WTC11 (cell line): Measurements from ENCODE around the gene ABCC2. TPM values are rescaled to one million over a fixed set of nuclear protein-coding genes. Genes with fewer than 3 reads are reported as not detected.

Experiments used
- ATAC-seq: fragments of 200-7000 bp; cut with Tn5 transposase; 2 replicates; pipeline ENCODE4 v1.10.0; 2021; ENCODE audit warnings: mild to moderate bottlenecking, moderate library complexity
- CTCF ChIA-PET: fragments of 300-600 bp; sonication (Branson Sonifier 250); formaldehyde crosslinking; loops from one replicate; lab custom pipeline; 2021; ENCODE audit warnings: antibody characterized with exemption; lab: Charles Lee
- POLR2A ChIA-PET: fragments of 350-600 bp; sonication (Branson Sonifier 250); formaldehyde crosslinking; loops from one replicate; lab custom pipeline; 2021; ENCODE audit warnings: antibody characterized with exemption; lab: Charles Lee
- DNase-seq: peaks from one replicate; pipeline ENCODE4 v3.0.0; 2021; ENCODE audit warnings: low spot score
- H3K27ac Mint-ChIP-seq: 2 replicates; pipeline ENCODE4 v1.8.0; 2021; ENCODE audit warnings: mixed read lengths
- H3K27me3 Mint-ChIP-seq: 2 replicates; pipeline ENCODE4 v1.8.0; 2021; ENCODE audit warnings: low read depth, mild to moderate bottlenecking, moderate library complexity, mixed read lengths
- H3K36me3 Mint-ChIP-seq: 2 replicates; pipeline ENCODE4 v1.8.0; 2021; ENCODE audit warnings: mixed read lengths
- H3K4me1 Mint-ChIP-seq: 2 replicates; pipeline ENCODE4 v1.8.0; 2022; ENCODE audit warnings: mixed read lengths
- H3K4me3 Mint-ChIP-seq: 2 replicates; pipeline ENCODE4 v1.8.0; 2021; ENCODE audit warnings: mild to moderate bottlenecking, moderate library complexity, mixed read lengths
- H3K9me3 Mint-ChIP-seq: 2 replicates; pipeline ENCODE4 v1.8.0; 2021; ENCODE audit warnings: mixed read lengths
- ATF3 ChIP-seq: sonication (generic); formaldehyde crosslinking; conservative IDR thresholded peaks from 2 replicates; pipeline ENCODE4 v1.8.1; 2022; ENCODE audit warnings: mild to moderate bottlenecking, missing genetic modification reagents
- CREB1 ChIP-seq: sonication (generic); formaldehyde crosslinking; IDR thresholded peaks from 2 replicates; pipeline ENCODE4 v1.8.0; 2023; ENCODE audit warnings: mild to moderate bottlenecking, missing genetic modification reagents
- E2F1 ChIP-seq: sonication (generic); formaldehyde crosslinking; IDR thresholded peaks from 2 replicates; pipeline ENCODE4 v1.8.0; 2022; ENCODE audit warnings: mild to moderate bottlenecking, missing genetic modification reagents
- ELF4 ChIP-seq: sonication (generic); formaldehyde crosslinking; IDR thresholded peaks from 2 replicates; pipeline ENCODE4 v1.8.1; 2022; ENCODE audit warnings: low read depth, mild to moderate bottlenecking, moderate library complexity, missing genetic modification reagents
- EMX1 ChIP-seq: fragments of 250-450 bp; sonication (Bioruptor Pico); IDR thresholded peaks from 2 replicates; pipeline ENCODE4 v1.8.0; 2021; ENCODE audit warnings: mild to moderate bottlenecking
- FOXK1 ChIP-seq: sonication (generic); formaldehyde crosslinking; IDR thresholded peaks from 2 replicates; pipeline ENCODE4 v1.8.0; 2022; ENCODE audit warnings: mild to moderate bottlenecking, moderate library complexity, missing genetic modification reagents
- HMGA2 ChIP-seq: fragments of 250-450 bp; sonication (Bioruptor Pico); IDR thresholded peaks from 2 replicates; pipeline ENCODE4 v1.4.0; 2021; ENCODE audit warnings: mild to moderate bottlenecking, moderate library complexity
- JUN ChIP-seq: sonication (generic); formaldehyde crosslinking; IDR thresholded peaks from 2 replicates; pipeline ENCODE4 v1.8.0; 2023; ENCODE audit warnings: mild to moderate bottlenecking, missing genetic modification reagents
- MLX ChIP-seq: sonication (generic); formaldehyde crosslinking; IDR thresholded peaks from 2 replicates; pipeline ENCODE4 v1.8.1; 2023; ENCODE audit warnings: mild to moderate bottlenecking, missing genetic modification reagents, moderate library complexity
- NR1H2 ChIP-seq: sonication (generic); formaldehyde crosslinking; IDR thresholded peaks from 2 replicates; pipeline ENCODE4 v1.9.0; 2021; ENCODE audit warnings: mild to moderate bottlenecking, moderate library complexity, missing genetic modification reagents
- NR2C2 ChIP-seq: sonication (generic); formaldehyde crosslinking; IDR thresholded peaks from 2 replicates; pipeline ENCODE4 v1.8.0; 2022; ENCODE audit warnings: mild to moderate bottlenecking, missing genetic modification reagents
- PREB ChIP-seq: sonication (generic); formaldehyde crosslinking; IDR thresholded peaks from 2 replicates; pipeline ENCODE4 v1.8.1; 2022; ENCODE audit warnings: mild to moderate bottlenecking, missing genetic modification reagents, moderate library complexity, borderline replicate concordance
- TP53 ChIP-seq: sonication (generic); formaldehyde crosslinking; IDR thresholded peaks from 2 replicates; pipeline ENCODE4 v1.8.1; 2023; ENCODE audit warnings: mild to moderate bottlenecking, missing genetic modification reagents
- USF2 ChIP-seq: sonication (generic); formaldehyde crosslinking; IDR thresholded peaks from 2 replicates; pipeline ENCODE4 v1.8.1; 2023; ENCODE audit warnings: mild to moderate bottlenecking, missing genetic modification reagents, moderate library complexity
- ZNF138 ChIP-seq: sonication (generic); formaldehyde crosslinking; conservative IDR thresholded peaks from 2 replicates; pipeline ENCODE4 v1.8.1; 2022; ENCODE audit warnings: mild to moderate bottlenecking, moderate library complexity, missing genetic modification reagents
- ZNF263 ChIP-seq: sonication (generic); formaldehyde crosslinking; IDR thresholded peaks from 2 replicates; pipeline ENCODE4 v1.8.1; 2022; ENCODE audit warnings: low read depth, mild to moderate bottlenecking, moderate library complexity, missing genetic modification reagents
- ZNF317 ChIP-seq: sonication (generic); formaldehyde crosslinking; IDR thresholded peaks from 2 replicates; pipeline ENCODE4 v1.8.1; 2023; ENCODE audit warnings: low read depth, mild to moderate bottlenecking, moderate library complexity, missing genetic modification reagents, borderline replicate concordance
- ZNF423 ChIP-seq: fragments of 250-450 bp; sonication (Bioruptor Pico); IDR thresholded peaks from 2 replicates; pipeline ENCODE4 v2.1.2; 2022; ENCODE audit warnings: mild to moderate bottlenecking, moderate library complexity
- ZNF532 ChIP-seq: fragments of 250-450 bp; sonication (Bioruptor Pico); IDR thresholded peaks from 2 replicates; pipeline ENCODE4 v1.9.0; 2021; ENCODE audit warnings: mild to moderate bottlenecking, borderline replicate concordance
- ZNF671 ChIP-seq: fragments of 250-450 bp; sonication (Bioruptor Pico); IDR thresholded peaks from 2 replicates; pipeline ENCODE4 v1.8.0; 2021; ENCODE audit warnings: mild to moderate bottlenecking
- total RNA-seq: library from RNA; stranded (reverse); gene quantifications from 3 replicates; pipeline ENCODE4 v1.2.3, GENCODE V29; 2021

The ABCC2 gene
- total RNA-seq, 1 experiment from 2014 or later = 0.87 TPM

GRCh38 chr10:99869581-99870122 is 87.2 kb downstream of the ABCC2 start:
- ChIA-PET CTCF (interaction anchor here (0.9 to 2.3 kb wide), 4 partner anchors 10 to 195 kb away, joined by 3 to 14 read pairs (median 8); no protein-coding TSS in a partner anchor), POLR2A (interaction anchor here (0.6 to 0.7 kb wide), 2 partner anchors 76 to 198 kb away, joined by 3 to 4 read pairs; no protein-coding TSS in a partner anchor)
- H3K4me3 Mint-ChIP-seq = no peak overlapping the region

GRCh38 chr10:99870123-99870730 is 87.8 kb downstream of the ABCC2 start:
- Mint-ChIP-seq H3K9me3 (peaks cover 24% of the 10 kb centered on the region), H3K4me3 (no peak overlapping the region), H3K27ac (no peak overlapping the region), H3K27me3 (peaks cover 15% of the 10 kb centered on the region), H3K36me3 (peaks cover 5% of the 10 kb centered on the region), H3K4me1 (no peaks in the 10 kb centered on the region)
- ChIA-PET POLR2A (interaction anchor here (0.6 to 0.7 kb wide), 3 partner anchors 9 to 198 kb away, joined by 3 to 4 read pairs (median 3); no protein-coding TSS in a partner anchor), CTCF (interaction anchor here (0.9 to 2.3 kb wide), 4 partner anchors 11 to 195 kb away, joined by 3 to 14 read pairs (median 8); no protein-coding TSS in a partner anchor)
- no peak for ATAC-seq
- DNase-seq = no peak
- no peak for TF ChIP-seq PREB (CRISPR knock-in tag)
- no peak for TF ChIP-seq NR1H2 (CRISPR knock-in tag)
- no peak for TF ChIP-seq HMGA2 (CRISPR knock-in tag)
- no peak for TF ChIP-seq MLX (CRISPR knock-in tag)
- TF ChIP-seq E2F1 = no peak
- no peak for TF ChIP-seq ZNF138 (CRISPR knock-in tag)
- no peak for TF ChIP-seq ATF3

More at GRCh38 chr10:99869581-99870122, 87.2 kb downstream of the ABCC2 start:
- TF ChIP-seq EMX1 (CRISPR knock-in tag) = no peak
- TF ChIP-seq ELF4 = no peak
- no peak for TF ChIP-seq USF2 (CRISPR knock-in tag)
- no peak for TF ChIP-seq ZNF263 (CRISPR knock-in tag)
- TF ChIP-seq TP53 = no peak
- TF ChIP-seq NR2C2 (CRISPR knock-in tag) = no peak
- TF ChIP-seq ZNF532 (CRISPR knock-in tag) = no peak
- no peak for TF ChIP-seq ZNF317 (CRISPR knock-in tag)
- no peak for TF ChIP-seq HMGA2 (CRISPR knock-in tag)
- no peak for TF ChIP-seq ZNF423
- TF ChIP-seq JUN = no peak
- no peak for TF ChIP-seq ZNF671 (CRISPR knock-in tag)
- TF ChIP-seq FOXK1 (CRISPR knock-in tag) = no peak
- TF ChIP-seq MLX (CRISPR knock-in tag) = no peak
- no peak for TF ChIP-seq CREB1 (CRISPR knock-in tag)
- TF ChIP-seq, all 79 proteins: peak for 0
- no peaks in the 10 kb centered on the region for H3K4me1 Mint-ChIP-seq
- H3K27me3 Mint-ChIP-seq = peaks cover 15% of the 10 kb centered on the region
- peaks cover 27% of the 10 kb centered on the region for H3K9me3 Mint-ChIP-seq
- H3K27ac Mint-ChIP-seq = no peak overlapping the region
- DNase-seq (no peak), ATAC-seq (no peak)
- H3K36me3 Mint-ChIP-seq = peaks cover 5% of the 10 kb centered on the region; the same call in 1 of the 2 replicates
